Kidney (tissue), 14 donors: ENCODE data around the gene C11orf91. TPM values are rescaled to one million over a fixed set of nuclear protein-coding genes. Genes with fewer than 3 reads are reported as not detected.

Experiments
- DNase-seq, 5 donors: peaks; one replicate each; pipeline ENCODE4 v3.0.0-alpha.2; 2013 to 2020
- FAIRE-seq: peaks from 2 replicates; lab custom pipeline; 2012; peaks lifted over from hg19 to GRCh38; lab: Jason Lieb, UNC
- H3K27ac ChIP-seq, 2 donors: one replicate each; pipeline ENCODE4 v1.7.0; 2013; ENCODE audit warnings: low read depth in 2 of 2, low read length in 2 of 2, inconsistent platforms in 1 of 2
- H3K27me3 ChIP-seq: one replicate; pipeline ENCODE4 v1.7.1; 2013; ENCODE audit warnings: low read length, inconsistent platforms; ENCODE audit not compliant: control insufficient read depth, insufficient read depth
- H3K36me3 ChIP-seq, 3 donors: one replicate each; pipeline versions ENCODE4 v1.7.0 to v1.7.1; 2013; ENCODE audit warnings: low read length in 3 of 3, control low read depth in 1 of 3, inconsistent platforms in 1 of 3; ENCODE audit not compliant: insufficient read depth in 3 of 3, control insufficient read depth in 2 of 3
- H3K4me1 ChIP-seq, 3 donors: one replicate each; pipeline versions ENCODE4 v1.7.0 to v1.7.1; 2013; ENCODE audit warnings: low read length in 3 of 3, inconsistent platforms in 1 of 3, low read depth in 1 of 3; ENCODE audit not compliant: control insufficient read depth in 2 of 3, insufficient read depth in 2 of 3
- H3K4me3 ChIP-seq, 3 donors: one replicate each; pipeline versions ENCODE4 v1.7.0 to v1.8.1; 2013; ENCODE audit warnings: low read length in 3 of 3, control low read depth in 1 of 3, inconsistent platforms in 1 of 3
- H3K9ac ChIP-seq, 3 donors: one replicate each; pipeline versions ENCODE4 v1.7.0 to v1.7.1; 2013; ENCODE audit warnings: low read length in 3 of 3, control low read depth in 1 of 3, inconsistent platforms in 1 of 3
- H3K9me3 ChIP-seq, 3 donors: one replicate each; pipeline versions ENCODE4 v1.7.0 to v1.7.1; 2013; ENCODE audit warnings: low read length in 3 of 3, control low read depth in 1 of 3, inconsistent platforms in 1 of 3; ENCODE audit not compliant: control insufficient read depth in 2 of 3, insufficient read depth in 1 of 3
- intact Hi-C: fragments of 100-400 bp; cut with DNase I; formaldehyde crosslinking; loops from one replicate; pipeline ENCODE4 v1.11.1; 2022
- polyA plus RNA-seq: library from polyadenylated mRNA; stranded (reverse); fragments of 350-450 nt; fragmentation: Illumina TruSeq; extraction: RNeasy Lipid Tissue Mini Kit (QIAGEN cat#74804); gene quantifications from one replicate; pipeline ENCODE4 v1.2.3, GENCODE V29; 2014; ENCODE audit warnings: low read depth, low replicate concordance; ENCODE audit not compliant: insufficient read depth
- total RNA-seq: library from RNA; stranded (reverse); fragmentation: NEBNext Ultra II Directional; extraction: Animal tissue kit (Norgen Biotek cat#: 25700); gene quantifications from one replicate; pipeline ENCODE4 v1.2.1, GENCODE V29; 2021
- TF ChIP-seq, protein P1 (sequence below): IDR thresholded peaks from 3 replicates; pipeline ENCODE4 v1.5.1; 2012; ENCODE audit warnings: mild to moderate bottlenecking, moderate library complexity, borderline replicate concordance; ENCODE audit not compliant: insufficient read depth; ENCODE audit errors: extremely low read depth
- donor health status: control.
- donor health status: control.
- donor health status: control.
- donor health status: control.
- donor health status: control.
- donor health status: DM: yes; HTN: yes; CAD: no.
- donor health status: Normal renal cell carcinoma (clear cell type).

Gene C11orf91
- total and polyA plus RNA-seq, 2 donors from 2014 or later: not detected

GRCh38 chr11:33659370-33660139 is 41.1 kb downstream of the C11orf91 start:
- no peak overlapping the region for H3K27ac ChIP-seq
- H3K9ac ChIP-seq: no peak overlapping the region
- TF ChIP-seq, protein P1, sequence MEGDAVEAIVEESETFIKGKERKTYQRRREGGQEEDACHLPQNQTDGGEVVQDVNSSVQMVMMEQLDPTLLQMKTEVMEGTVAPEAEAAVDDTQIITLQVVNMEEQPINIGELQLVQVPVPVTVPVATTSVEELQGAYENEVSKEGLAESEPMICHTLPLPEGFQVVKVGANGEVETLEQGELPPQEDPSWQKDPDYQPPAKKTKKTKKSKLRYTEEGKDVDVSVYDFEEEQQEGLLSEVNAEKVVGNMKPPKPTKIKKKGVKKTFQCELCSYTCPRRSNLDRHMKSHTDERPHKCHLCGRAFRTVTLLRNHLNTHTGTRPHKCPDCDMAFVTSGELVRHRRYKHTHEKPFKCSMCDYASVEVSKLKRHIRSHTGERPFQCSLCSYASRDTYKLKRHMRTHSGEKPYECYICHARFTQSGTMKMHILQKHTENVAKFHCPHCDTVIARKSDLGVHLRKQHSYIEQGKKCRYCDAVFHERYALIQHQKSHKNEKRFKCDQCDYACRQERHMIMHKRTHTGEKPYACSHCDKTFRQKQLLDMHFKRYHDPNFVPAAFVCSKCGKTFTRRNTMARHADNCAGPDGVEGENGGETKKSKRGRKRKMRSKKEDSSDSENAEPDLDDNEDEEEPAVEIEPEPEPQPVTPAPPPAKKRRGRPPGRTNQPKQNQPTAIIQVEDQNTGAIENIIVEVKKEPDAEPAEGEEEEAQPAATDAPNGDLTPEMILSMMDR: no peak
- H3K9me3 ChIP-seq: no peaks in the 10 kb centered on the region
- H3K4me3 ChIP-seq: no peak overlapping the region
- intact Hi-C loops: no loop called here
- FAIRE-seq (no peak), DNase-seq (no peak)
- H3K27me3 ChIP-seq: no peaks in the 10 kb centered on the region
- H3K36me3 ChIP-seq: no peaks in the 10 kb centered on the region
- peaks cover 0 to 5% (median 0%) of the 10 kb centered on the region in 3 donors for H3K4me1 ChIP-seq

DNA sequence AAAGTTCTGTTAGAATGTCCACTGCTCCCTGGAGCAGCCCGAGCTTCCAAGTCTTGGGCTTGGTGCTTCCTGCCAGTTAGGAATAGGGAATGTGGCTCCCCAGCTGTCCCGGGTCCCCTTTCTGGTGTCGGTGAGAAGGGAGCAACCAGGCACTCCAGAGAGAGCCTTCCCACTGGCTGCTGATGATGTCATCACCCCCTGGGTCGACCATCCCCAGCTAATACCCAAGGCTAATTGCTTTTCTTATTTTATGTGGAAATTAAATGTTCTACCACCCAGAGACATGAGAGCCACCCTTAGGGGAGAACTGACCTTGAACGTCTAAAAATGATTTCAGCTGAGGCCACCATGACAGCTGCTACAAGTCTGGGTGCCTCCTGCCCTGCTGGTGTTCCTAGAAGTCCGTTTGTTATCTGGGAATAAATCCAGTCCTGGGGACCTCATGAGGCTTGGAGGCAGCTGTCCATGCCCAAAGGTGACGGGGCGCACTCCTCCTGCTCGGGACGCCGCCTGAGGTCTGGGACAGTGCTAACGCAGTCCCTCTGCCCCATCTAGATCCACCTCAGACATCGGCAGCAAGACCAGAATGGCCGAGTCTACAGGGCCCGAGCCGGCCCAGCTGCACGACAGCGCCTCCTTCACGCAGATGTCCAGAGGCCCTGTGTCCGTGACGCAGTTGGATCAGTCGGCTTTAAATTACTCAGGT is 42.3 kb downstream of the C11orf91 start:
- no peak overlapping the region for H3K9ac ChIP-seq
- TF ChIP-seq, protein P1: no peak
- FAIRE-seq (no peak), DNase-seq (no peak)
- H3K4me1 ChIP-seq: peaks cover 0 to 5% (median 0%) of the 10 kb centered on the region in 3 donors
- H3K27ac ChIP-seq: no peak overlapping the region
- H3K36me3 ChIP-seq: no peaks in the 10 kb centered on the region
- H3K9me3 ChIP-seq: no peaks in the 10 kb centered on the region
- H3K27me3 ChIP-seq: no peaks in the 10 kb centered on the region
- H3K4me3 ChIP-seq: no peak overlapping the region
- intact Hi-C loops: no loop called here

GRCh38 chr11:33657757-33658156 is 42.9 kb downstream of the C11orf91 start:
- FAIRE-seq (no peak), DNase-seq (no peak)
- Histone ChIP-seq H3K4me1 (peaks cover 0 to 5% (median 0%) of the 10 kb centered on the region in 3 donors), H3K27me3 (no peaks in the 10 kb centered on the region), H3K9me3 (no peaks in the 10 kb centered on the region), H3K27ac (no peak overlapping the region), H3K4me3 (no peak overlapping the region), H3K9ac (no peak overlapping the region), H3K36me3 (no peaks in the 10 kb centered on the region)
- TF ChIP-seq, protein P1: no peak
- intact Hi-C loops: no loop called here
